ENCODE results near the gene ARPC5. TPM values are rescaled to one million over a fixed set of nuclear protein-coding genes. Genes with fewer than 3 reads are reported as not detected.

Gene ARPC5
- total RNA-seq, 1 donor from 2014 or later = 149 TPM

- Mint-ChIP-seq H3K4me3 (no peak overlapping the region), H3K27ac (no peak overlapping the region), H3K27me3 (no peaks in the 10 kb centered on the region), H3K9me3 (no peaks in the 10 kb centered on the region), H3K36me3 (ENCODE audit: low read depth) (peaks cover 9% of the 10 kb centered on the region), H3K4me1 (peaks cover 30% of the 10 kb centered on the region)
- DNase-seq = no peak
- intact Hi-C loops (cut with micrococcal nuclease) = no loop called here
These were observed 53.4 kb downstream of the ARPC5 start for GRCh38 chr1:183582021-183582713.

DNA sequence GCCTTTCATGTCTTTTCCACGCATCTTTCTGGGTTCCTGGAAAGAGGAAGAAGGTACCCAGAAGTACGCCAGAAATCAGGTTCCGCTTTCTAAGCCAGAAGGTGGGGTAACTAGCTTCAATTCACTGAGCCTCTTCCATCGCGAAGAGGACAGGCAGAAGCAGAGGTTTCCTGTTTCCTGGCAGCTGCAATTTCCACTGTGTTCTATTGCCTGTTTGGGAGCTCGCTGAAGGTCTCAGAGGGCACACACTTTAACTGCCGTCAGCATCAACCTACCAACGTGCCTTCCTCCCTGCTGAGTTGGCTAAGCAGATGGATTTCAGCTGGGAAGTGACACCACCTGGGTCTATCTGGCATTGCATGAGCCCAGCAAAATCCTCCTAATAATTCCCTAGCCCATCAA lies 55.3 kb downstream of the ARPC5 start:
- intact Hi-C loops (cut with micrococcal nuclease) = loop anchor here (1.0 kb wide), 1 partner anchor 10 kb away; the partner anchor contains the start of gene NCF2
- Mint-ChIP-seq H3K27ac (peak overlapping the region; percentile 84), H3K36me3 (ENCODE audit: low read depth) (peaks cover 16% of the 10 kb centered on the region), H3K4me1 (peaks cover 28% of the 10 kb centered on the region), H3K9me3 (no peaks in the 10 kb centered on the region), H3K4me3 (peak overlapping the region; percentile 61), H3K27me3 (no peaks in the 10 kb centered on the region)
- peak; percentile 77 for DNase-seq

GRCh38 chr1:183578856-183579255 lies 56.7 kb downstream of the ARPC5 start:
- Mint-ChIP-seq H3K9me3 (no peaks in the 10 kb centered on the region), H3K4me3 (no peak overlapping the region), H3K36me3 (ENCODE audit: low read depth) (peaks cover 15% of the 10 kb centered on the region), H3K4me1 (peaks cover 22% of the 10 kb centered on the region), H3K27ac (no peak overlapping the region), H3K27me3 (no peaks in the 10 kb centered on the region)
- intact Hi-C loops (cut with micrococcal nuclease) = no loop called here
- no peak for DNase-seq

DNA sequence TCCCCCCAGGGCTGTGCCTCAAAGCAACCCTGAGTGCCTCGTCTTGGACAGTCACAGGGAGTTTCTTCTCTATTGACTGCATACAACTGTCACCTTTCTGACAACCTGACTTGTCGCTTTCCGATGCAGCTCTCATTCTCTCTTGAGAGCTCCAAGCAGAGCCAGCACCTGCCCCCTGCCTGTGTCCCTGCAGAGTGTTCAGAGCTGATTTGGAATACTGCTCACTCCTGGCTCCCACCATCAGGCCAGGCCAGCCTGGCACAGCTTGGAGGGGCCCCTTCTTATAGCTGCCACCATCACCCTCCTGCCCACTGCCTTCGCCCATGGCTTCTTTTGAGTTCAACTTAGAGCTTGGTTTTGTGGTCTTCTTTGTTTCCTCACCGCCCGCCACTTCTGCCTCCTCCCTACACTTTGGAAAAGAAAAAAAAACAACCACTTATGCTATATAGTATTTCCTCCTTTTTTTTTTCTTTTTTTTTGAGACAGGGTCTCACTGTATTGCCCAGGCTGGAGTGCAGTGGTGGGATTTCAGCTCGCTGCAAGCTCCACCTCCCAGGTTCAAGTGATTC lies 57.6 kb downstream of the ARPC5 start:
- Mint-ChIP-seq H3K4me3 (no peak overlapping the region), H3K36me3 (ENCODE audit: low read depth) (peaks cover 13% of the 10 kb centered on the region), H3K27me3 (no peaks in the 10 kb centered on the region), H3K4me1 (peaks cover 22% of the 10 kb centered on the region), H3K27ac (no peak overlapping the region), H3K9me3 (no peaks in the 10 kb centered on the region)
- intact Hi-C loops (cut with micrococcal nuclease) = no loop called here
- DNase-seq = no peak

- Mint-ChIP-seq H3K9me3 (no peaks in the 10 kb centered on the region), H3K27ac (no peak overlapping the region), H3K4me3 (no peak overlapping the region), H3K4me1 (peaks cover 15% of the 10 kb centered on the region), H3K36me3 (ENCODE audit: low read depth) (peaks cover 20% of the 10 kb centered on the region), H3K27me3 (no peaks in the 10 kb centered on the region)
- intact Hi-C loops (cut with micrococcal nuclease) = no loop called here
- no peak for DNase-seq
These were observed 59.0 kb downstream of the ARPC5 start for GRCh38 chr1:183576537-183576936.

- Mint-ChIP-seq H3K9me3 (no peaks in the 10 kb centered on the region), H3K36me3 (ENCODE audit: low read depth) (peaks cover 22% of the 10 kb centered on the region), H3K4me1 (peaks cover 15% of the 10 kb centered on the region), H3K27ac (no peak overlapping the region), H3K4me3 (no peak overlapping the region), H3K27me3 (no peaks in the 10 kb centered on the region)
- no peak for DNase-seq
- intact Hi-C loops (cut with micrococcal nuclease) = no loop called here
These were observed 60.0 kb downstream of the ARPC5 start for GRCh38 chr1:183575606-183576005.

DNA sequence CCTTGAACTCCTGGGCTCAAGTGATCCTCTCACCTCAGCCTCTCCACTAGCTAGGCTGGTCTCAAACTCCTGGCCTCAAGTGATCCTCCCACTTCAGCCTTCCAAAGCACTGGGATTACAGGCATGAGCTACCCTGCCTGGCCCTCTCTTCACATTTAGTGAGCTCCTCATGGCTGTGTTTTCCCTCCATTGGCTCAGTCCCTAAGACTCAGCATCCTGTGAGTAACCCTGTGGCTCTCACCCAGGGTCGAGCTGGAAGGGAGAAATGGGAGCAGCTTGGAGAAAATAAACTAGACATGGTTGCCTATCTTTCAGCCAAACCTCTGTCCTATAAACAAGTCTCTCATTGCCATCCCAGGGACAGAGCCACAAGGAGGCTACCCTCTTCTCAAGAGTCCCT lies 62.9 kb downstream of the ARPC5 start:
- Mint-ChIP-seq H3K4me1 (peaks cover 14% of the 10 kb centered on the region), H3K4me3 (no peak overlapping the region), H3K36me3 (ENCODE audit: low read depth) (peaks cover 30% of the 10 kb centered on the region), H3K27ac (no peak overlapping the region), H3K9me3 (no peaks in the 10 kb centered on the region), H3K27me3 (no peaks in the 10 kb centered on the region)
- DNase-seq = no peak
- intact Hi-C loops (cut with micrococcal nuclease) = no loop called here

- Mint-ChIP-seq H3K27me3 (no peaks in the 10 kb centered on the region), H3K9me3 (no peaks in the 10 kb centered on the region), H3K27ac (no peak overlapping the region), H3K4me1 (peaks cover 19% of the 10 kb centered on the region), H3K36me3 (ENCODE audit: low read depth) (peaks cover 33% of the 10 kb centered on the region), H3K4me3 (no peak overlapping the region)
- DNase-seq = no peak
- intact Hi-C loops (cut with micrococcal nuclease) = no loop called here
These were observed 63.8 kb downstream of the ARPC5 start for GRCh38 chr1:183571678-183572268.

Other genes starting within 250 kb of the ARPC5 start
- not detected in 2 replicates for gene NMNAT2, start 217.4 kb downstream of the ARPC5 start, total RNA-seq
- gene SMG7, start 163.3 kb downstream of the ARPC5 start, total RNA-seq = 78.4 and 79.8 TPM in 2 replicates
- 5.3 and 6.2 TPM in 2 replicates for gene NCF2, start 45.3 kb downstream of the ARPC5 start, total RNA-seq
- gene APOBEC4, start 17.5 kb upstream of the ARPC5 start, total RNA-seq = not detected in 2 replicates
- gene RGL1, start 169.3 kb upstream of the ARPC5 start, total RNA-seq = 1.7 and 2.0 TPM in 2 replicates

Measured in activated CD4-positive, alpha-beta T cell treated with anti-CD3 and anti-CD28 coated beads, Interleukin-2, amount 10 ng/mL, durations not matched to agents 24 days and 14 days (primary cell).